Pericardium fibroblast (primary cell): ENCODE results near the gene GRXCR1. TPM values are rescaled to one million over a fixed set of nuclear protein-coding genes. Genes with fewer than 3 reads are reported as not detected.

Experiments
- total RNA-seq: library from RNA; depleted of rRNA; stranded (reverse); fragments of >200 nt; gene quantifications from 2 replicates; pipeline ENCODE4 v1.2.3, GENCODE V29; 2015

The GRXCR1 gene
- not detected in 2 replicates for total RNA-seq

DNA sequence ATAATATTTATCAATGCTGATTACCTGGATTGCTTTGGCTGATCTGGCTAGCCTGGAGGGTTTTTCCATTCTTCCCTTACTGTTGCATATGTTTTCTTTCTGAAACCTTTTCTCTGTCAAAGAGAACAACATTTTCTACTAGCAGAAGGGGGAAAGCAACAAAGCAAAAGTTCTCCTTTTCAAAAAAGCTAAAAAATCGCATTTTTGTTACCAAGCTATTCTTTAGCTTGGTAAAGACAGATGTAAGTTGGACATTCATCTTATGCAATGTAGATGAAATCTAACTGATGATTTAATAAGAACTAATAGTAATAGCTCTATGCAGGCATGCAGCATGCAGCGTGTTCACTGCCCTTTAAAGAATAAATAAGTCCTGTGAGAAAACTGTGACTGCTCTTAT, at the start of gene GRXCR1:
Gene GRXCR1, plus strand, starts transcription at position 301 of the 400 bp plus-strand sequence. CDS start 554 bp downstream, outside the sequence.

Other genes with a start within 250 kb of the GRXCR1 start
- 0.70 and 0.85 TPM in 2 replicates for gene ATP8A1, start 235.6 kb upstream of the GRXCR1 start, total RNA-seq